22Rv1 (cell line): ENCODE measurements around the gene LZTS3.

Source experiments
- ZFX ChIP-seq: fragments of 450-650 bp; IDR thresholded peaks from 2 replicates; pipeline ENCODE4 v1.6.1; 2017; ENCODE audit warnings: antibody characterized with exemption, borderline replicate concordance
- TF ChIP-seq, protein P1 (sequence below): fragments of 450-650 bp; IDR thresholded peaks from 2 replicates; pipeline ENCODE4 v1.5.1; 2017; ENCODE audit warnings: mild to moderate bottlenecking

DNA sequence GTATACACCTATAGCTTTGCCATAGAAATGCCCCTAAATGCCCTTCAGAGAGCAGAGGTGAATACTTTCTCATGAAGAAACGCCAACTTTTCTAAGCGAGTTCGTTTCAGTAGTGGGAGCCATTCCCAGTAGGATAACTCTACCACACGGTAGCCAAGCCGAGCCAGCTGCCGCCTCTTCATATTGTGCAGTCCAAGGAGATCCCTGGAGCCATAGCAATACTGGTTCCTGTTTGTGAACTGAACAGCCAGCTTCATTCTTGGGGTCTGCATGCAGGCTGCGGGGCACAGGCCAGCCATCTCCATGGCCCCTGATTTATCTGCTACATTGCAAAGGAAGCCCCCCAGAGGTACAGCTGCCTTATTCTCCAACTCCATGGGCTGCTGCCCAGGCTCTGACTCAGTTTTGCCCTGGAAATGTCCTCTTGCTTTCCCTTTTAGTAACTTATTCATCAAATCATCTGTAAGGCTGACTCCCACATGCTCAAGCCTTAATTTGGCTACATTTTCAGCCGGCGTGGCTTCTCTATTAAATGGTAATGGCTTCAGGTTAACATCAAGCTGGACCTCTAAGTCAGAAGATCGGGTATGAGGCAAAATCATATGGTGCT, 26.5 kb downstream of the LZTS3 start:
- TF ChIP-seq, protein P1, sequence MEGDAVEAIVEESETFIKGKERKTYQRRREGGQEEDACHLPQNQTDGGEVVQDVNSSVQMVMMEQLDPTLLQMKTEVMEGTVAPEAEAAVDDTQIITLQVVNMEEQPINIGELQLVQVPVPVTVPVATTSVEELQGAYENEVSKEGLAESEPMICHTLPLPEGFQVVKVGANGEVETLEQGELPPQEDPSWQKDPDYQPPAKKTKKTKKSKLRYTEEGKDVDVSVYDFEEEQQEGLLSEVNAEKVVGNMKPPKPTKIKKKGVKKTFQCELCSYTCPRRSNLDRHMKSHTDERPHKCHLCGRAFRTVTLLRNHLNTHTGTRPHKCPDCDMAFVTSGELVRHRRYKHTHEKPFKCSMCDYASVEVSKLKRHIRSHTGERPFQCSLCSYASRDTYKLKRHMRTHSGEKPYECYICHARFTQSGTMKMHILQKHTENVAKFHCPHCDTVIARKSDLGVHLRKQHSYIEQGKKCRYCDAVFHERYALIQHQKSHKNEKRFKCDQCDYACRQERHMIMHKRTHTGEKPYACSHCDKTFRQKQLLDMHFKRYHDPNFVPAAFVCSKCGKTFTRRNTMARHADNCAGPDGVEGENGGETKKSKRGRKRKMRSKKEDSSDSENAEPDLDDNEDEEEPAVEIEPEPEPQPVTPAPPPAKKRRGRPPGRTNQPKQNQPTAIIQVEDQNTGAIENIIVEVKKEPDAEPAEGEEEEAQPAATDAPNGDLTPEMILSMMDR = no peak
- TF ChIP-seq ZFX = no peak
